HCT116 (cell line): ENCODE measurements around the gene EGFLAM. TPM values are rescaled to one million over a fixed set of nuclear protein-coding genes. Genes with fewer than 3 reads are reported as not detected.

Experiments used
- ATAC-seq: fragments of 200-7000 bp; cut with Tn5 transposase; 2 replicates; pipeline ENCODE4 v1.9.1; 2020; ENCODE audit warnings: mild to moderate bottlenecking, moderate library complexity
- BruUV-seq: library from RNA; stranded (reverse); fragments of 400-500 nt; replicated peaks from 2 replicates; lab custom pipeline; 2021; lab: Mats Ljungman, UMichigan
- CTCF ChIA-PET: fragments of 300-600 bp; sonication (Branson Sonifier 250); formaldehyde crosslinking; loops from one replicate; lab custom pipeline; 2021; ENCODE audit warnings: antibody characterized with exemption; lab: Charles Lee
- POLR2A ChIA-PET: fragments of 300-600, 350-600 bp; sonication (Branson Sonifier 250); formaldehyde crosslinking; loops from one replicate; lab custom pipeline; 2021; ENCODE audit warnings: antibody characterized with exemption; lab: Charles Lee
- RAD21 ChIA-PET, 2 experiments: fragments of 300-600 bp; sonication (Branson Sonifier 250); formaldehyde crosslinking; loops; one replicate each; lab custom pipeline; 2023; ENCODE audit warnings: low total read pairs in 2 of 2; ENCODE audit not compliant: uncharacterized antibody in 2 of 2, unreplicated experiment in 2 of 2, low non-redundant PET in 1 of 2; lab: Charles Lee
- DNase-seq: peaks from one replicate; pipeline ENCODE4 v3.0.0-alpha.2; 2010; ENCODE audit warnings: low read depth, low spot score
- H2AFZ ChIP-seq: fragments of 200-600 bp; shearing (Covaris generic), sonication (generic); 2 replicates; pipeline ENCODE4 v1.6.1; 2017; ENCODE audit warnings: low read depth, mixed run types, mixed read lengths, antibody characterized with exemption, low read length; ENCODE audit not compliant: poor library complexity, severe bottlenecking
- H3K27ac ChIP-seq: 2 replicates; pipeline ENCODE4 v1.5.1; 2012; ENCODE audit warnings: low read depth, low read length
- H3K27me3 ChIP-seq: fragments of 200-600 bp; sonication (generic); 2 replicates; pipeline ENCODE4 v1.6.1; 2016; ENCODE audit warnings: mixed run types, low read length, mixed read lengths; ENCODE audit not compliant: insufficient read depth
- H3K36me3 ChIP-seq, 2 experiments: fragments of 200-500 bp in 1 of 2; fragments of 200-600 bp in 1 of 2; sonication (Bioruptor generic) in 1 of 2; sonication (generic) in 1 of 2; 2 replicates each; pipeline versions ENCODE4 v1.5.1 to v1.6.1; 2014 to 2016; ENCODE audit warnings: low read length in 2 of 2, inconsistent platforms in 1 of 2, mixed read lengths in 1 of 2, mixed run types in 1 of 2; ENCODE audit not compliant: insufficient read depth in 2 of 2, control insufficient read depth in 1 of 2
- H3K4me1 ChIP-seq, 2 experiments: fragments of 200-600 bp in 1 of 2; sonication (generic) in 1 of 2; 2 replicates each; pipeline versions ENCODE4 v1.5.1 to v1.6.1; 2012 to 2017; ENCODE audit warnings: low read length in 2 of 2, inconsistent platforms in 1 of 2, mild to moderate bottlenecking in 1 of 2, mixed read lengths in 1 of 2, mixed run types in 1 of 2, moderate library complexity in 1 of 2; ENCODE audit not compliant: insufficient read depth in 2 of 2, control insufficient read depth in 1 of 2
- H3K4me2 ChIP-seq: fragments of 200-600 bp; sonication (generic); 2 replicates; pipeline ENCODE4 v1.6.1; 2017; ENCODE audit warnings: mixed run types, low read length, mixed read lengths
- H3K4me3 ChIP-seq, 2 experiments: fragments of 200-600 bp in 1 of 2; sonication (generic) in 1 of 2; replicated peaks in 1 of 2; 2 replicates each; pipeline ENCODE4 v1.5.1; 2011 to 2016; ENCODE audit warnings: low read length in 2 of 2, control low read depth in 1 of 2, low read depth in 1 of 2, mild to moderate bottlenecking in 1 of 2, mixed read lengths in 1 of 2, mixed run types in 1 of 2
- H3K79me2 ChIP-seq: fragments of 200-600 bp; sonication (generic); 2 replicates; pipeline ENCODE4 v1.6.1; 2017; ENCODE audit warnings: mild to moderate bottlenecking, mixed run types, low read length, moderate library complexity, mixed read lengths; ENCODE audit not compliant: insufficient read depth
- H3K9ac ChIP-seq: fragments of 200-600 bp; sonication (generic); 2 replicates; pipeline ENCODE4 v1.6.1; 2016; ENCODE audit warnings: low read length, mixed read lengths
- H3K9me2 ChIP-seq: fragments of 200-600 bp; sonication (generic), shearing (Covaris generic); 2 replicates; pipeline ENCODE4 v1.6.1; 2017; ENCODE audit warnings: mixed run types, mild to moderate bottlenecking, moderate library complexity; ENCODE audit not compliant: insufficient read depth
- H3K9me3 ChIP-seq, 2 experiments: fragments of 200-500 bp in 1 of 2; fragments of 200-600 bp in 1 of 2; sonication (Bioruptor generic) in 1 of 2; sonication (generic) in 1 of 2; 2 replicates each; pipeline ENCODE4 v1.6.1; 2014 to 2017; ENCODE audit warnings: low read length in 2 of 2, mixed read lengths in 2 of 2, inconsistent platforms in 1 of 2, low read depth in 1 of 2, mild to moderate bottlenecking in 1 of 2, mixed run types in 1 of 2, moderate library complexity in 1 of 2; ENCODE audit not compliant: control insufficient read depth in 1 of 2, insufficient read depth in 1 of 2
- H4K20me1 ChIP-seq: fragments of 200-600 bp; sonication (generic), shearing (Covaris generic); 2 replicates; pipeline ENCODE4 v1.6.1; 2017; ENCODE audit warnings: mixed run types, mild to moderate bottlenecking, moderate library complexity; ENCODE audit not compliant: insufficient read depth
- CEBPB ChIP-seq: IDR thresholded peaks from 2 replicates; pipeline ENCODE4 v1.6.1; 2012; ENCODE audit warnings: low read depth
- EGR1 ChIP-seq: IDR thresholded peaks from 2 replicates; pipeline ENCODE4 v1.6.1; 2012; ENCODE audit warnings: low read depth
- ELF1 ChIP-seq: IDR thresholded peaks from 2 replicates; pipeline ENCODE4 v1.6.1; 2012; ENCODE audit warnings: low read depth, borderline replicate concordance
- EZH2 ChIP-seq: fragments of 200-600 bp; sonication (generic); IDR thresholded peaks from 2 replicates; pipeline ENCODE4 v1.6.1; 2017; ENCODE audit warnings: antibody characterized with exemption, mixed run types
- EZH2phosphoT487 ChIP-seq: fragments of 200-600 bp; IDR thresholded peaks from 2 replicates; pipeline ENCODE4 v1.6.1; 2018; ENCODE audit warnings: antibody characterized with exemption, borderline replicate concordance
- JUND ChIP-seq: IDR thresholded peaks from 2 replicates; pipeline ENCODE4 v1.6.1; 2012
- MAX ChIP-seq: IDR thresholded peaks from 2 replicates; pipeline ENCODE4 v1.6.1; 2012
- POLR2A ChIP-seq: IDR thresholded peaks from 2 replicates; pipeline ENCODE4 v1.7.0; 2011; ENCODE audit warnings: borderline replicate concordance; ENCODE audit not compliant: insufficient read depth, insufficient read length; ENCODE audit errors: extremely low read depth
- POLR2AphosphoS5 ChIP-seq: IDR thresholded peaks from 2 replicates; pipeline ENCODE4 v1.6.1; 2011; ENCODE audit warnings: mild to moderate bottlenecking, low read depth, low read length, moderate library complexity
- REST ChIP-seq: IDR thresholded peaks from 2 replicates; pipeline ENCODE4 v1.6.1; 2012; ENCODE audit warnings: low read depth
- SIN3A ChIP-seq: IDR thresholded peaks from 2 replicates; pipeline ENCODE4 v1.6.1; 2012; ENCODE audit warnings: low read depth
- SRF ChIP-seq: IDR thresholded peaks from 2 replicates; pipeline ENCODE4 v1.6.1; 2012; ENCODE audit warnings: low read depth
- ZFX ChIP-seq: fragments of 450-650 bp; IDR thresholded peaks from 2 replicates; pipeline ENCODE4 v1.6.1; 2017
- intact Hi-C: fragments of 100-400 bp; cut with micrococcal nuclease; formaldehyde crosslinking; loops from 2 replicates; pipeline ENCODE4 v1.10.0; 2022
- total RNA-seq: library from RNA; stranded (reverse); gene quantifications from one replicate; pipeline ENCODE4 v1.2.1, GENCODE V29; 2021; ENCODE audit not compliant: unreplicated experiment
- TF ChIP-seq, protein P1 (sequence below): IDR thresholded peaks from 2 replicates; pipeline ENCODE4 v1.6.1; 2011; ENCODE audit warnings: mild to moderate bottlenecking, low read length, moderate library complexity; ENCODE audit not compliant: insufficient replicate concordance; ENCODE audit errors: extremely low read depth
- TF ChIP-seq, protein P2 (sequence below): IDR thresholded peaks from 2 replicates; pipeline ENCODE4 v1.6.1; 2012
- TF ChIP-seq, protein P3 (sequence below), 3 experiments: fragments of 200-600 bp in 1 of 3; sonication (generic) in 1 of 3; IDR thresholded peaks in 2 of 3; conservative IDR thresholded peaks in 1 of 3; 2 replicates each; pipeline ENCODE4 v1.5.1; 2012 to 2017; ENCODE audit warnings: low read depth in 2 of 3, low read length in 2 of 3, antibody characterized with exemption in 1 of 3, borderline replicate concordance in 1 of 3, control low read depth in 1 of 3, mild to moderate bottlenecking in 1 of 3, mixed read lengths in 1 of 3, mixed run types in 1 of 3, moderate library complexity in 1 of 3; ENCODE audit not compliant: insufficient read depth in 1 of 3

The EGFLAM gene
- total RNA-seq, 1 experiment from 2014 or later: not detected

- H3K9me3 ChIP-seq: no peaks in the 10 kb centered on the region
- no peak overlapping the region for H3K4me2 ChIP-seq
- ATAC-seq (no peak), DNase-seq (no peak)
- no peak overlapping the region for H3K4me3 ChIP-seq
- H3K9ac ChIP-seq: no peak overlapping the region
- ChIA-PET POLR2A (no interaction called here), CTCF (no interaction called here), RAD21 (no interaction called here)
- intact Hi-C loops: no loop called here
- no peaks in the 10 kb centered on the region for H4K20me1 ChIP-seq
- H2AFZ ChIP-seq: no peak overlapping the region
- H3K9me2 ChIP-seq: no peaks in the 10 kb centered on the region
- no peaks in the 10 kb centered on the region for H3K27me3 ChIP-seq
- no peaks in the 10 kb centered on the region for H3K4me1 ChIP-seq
- no peaks in the 10 kb centered on the region for H3K36me3 ChIP-seq
- H3K27ac ChIP-seq: no peak overlapping the region
- no TSS peak for BruUV-seq
- H3K79me2 ChIP-seq: no peaks in the 10 kb centered on the region
- TF ChIP-seq ELF1: no peak
- TF ChIP-seq, protein P1, sequence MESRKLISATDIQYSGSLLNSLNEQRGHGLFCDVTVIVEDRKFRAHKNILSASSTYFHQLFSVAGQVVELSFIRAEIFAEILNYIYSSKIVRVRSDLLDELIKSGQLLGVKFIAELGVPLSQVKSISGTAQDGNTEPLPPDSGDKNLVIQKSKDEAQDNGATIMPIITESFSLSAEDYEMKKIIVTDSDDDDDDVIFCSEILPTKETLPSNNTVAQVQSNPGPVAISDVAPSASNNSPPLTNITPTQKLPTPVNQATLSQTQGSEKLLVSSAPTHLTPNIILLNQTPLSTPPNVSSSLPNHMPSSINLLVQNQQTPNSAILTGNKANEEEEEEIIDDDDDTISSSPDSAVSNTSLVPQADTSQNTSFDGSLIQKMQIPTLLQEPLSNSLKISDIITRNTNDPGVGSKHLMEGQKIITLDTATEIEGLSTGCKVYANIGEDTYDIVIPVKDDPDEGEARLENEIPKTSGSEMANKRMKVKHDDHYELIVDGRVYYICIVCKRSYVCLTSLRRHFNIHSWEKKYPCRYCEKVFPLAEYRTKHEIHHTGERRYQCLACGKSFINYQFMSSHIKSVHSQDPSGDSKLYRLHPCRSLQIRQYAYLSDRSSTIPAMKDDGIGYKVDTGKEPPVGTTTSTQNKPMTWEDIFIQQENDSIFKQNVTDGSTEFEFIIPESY: no peak
- no peak for TF ChIP-seq EGR1
- TF ChIP-seq REST: no peak
- no peak for TF ChIP-seq SIN3A
- TF ChIP-seq POLR2A: no peak
- TF ChIP-seq, protein P2, sequence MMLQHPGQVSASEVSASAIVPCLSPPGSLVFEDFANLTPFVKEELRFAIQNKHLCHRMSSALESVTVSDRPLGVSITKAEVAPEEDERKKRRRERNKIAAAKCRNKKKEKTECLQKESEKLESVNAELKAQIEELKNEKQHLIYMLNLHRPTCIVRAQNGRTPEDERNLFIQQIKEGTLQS: no peak
- TF ChIP-seq CEBPB: no peak
- TF ChIP-seq JUND: no peak
- no peak for TF ChIP-seq MAX
- TF ChIP-seq SRF: no peak
- no peak for TF ChIP-seq EZH2
- TF ChIP-seq, protein P3, sequence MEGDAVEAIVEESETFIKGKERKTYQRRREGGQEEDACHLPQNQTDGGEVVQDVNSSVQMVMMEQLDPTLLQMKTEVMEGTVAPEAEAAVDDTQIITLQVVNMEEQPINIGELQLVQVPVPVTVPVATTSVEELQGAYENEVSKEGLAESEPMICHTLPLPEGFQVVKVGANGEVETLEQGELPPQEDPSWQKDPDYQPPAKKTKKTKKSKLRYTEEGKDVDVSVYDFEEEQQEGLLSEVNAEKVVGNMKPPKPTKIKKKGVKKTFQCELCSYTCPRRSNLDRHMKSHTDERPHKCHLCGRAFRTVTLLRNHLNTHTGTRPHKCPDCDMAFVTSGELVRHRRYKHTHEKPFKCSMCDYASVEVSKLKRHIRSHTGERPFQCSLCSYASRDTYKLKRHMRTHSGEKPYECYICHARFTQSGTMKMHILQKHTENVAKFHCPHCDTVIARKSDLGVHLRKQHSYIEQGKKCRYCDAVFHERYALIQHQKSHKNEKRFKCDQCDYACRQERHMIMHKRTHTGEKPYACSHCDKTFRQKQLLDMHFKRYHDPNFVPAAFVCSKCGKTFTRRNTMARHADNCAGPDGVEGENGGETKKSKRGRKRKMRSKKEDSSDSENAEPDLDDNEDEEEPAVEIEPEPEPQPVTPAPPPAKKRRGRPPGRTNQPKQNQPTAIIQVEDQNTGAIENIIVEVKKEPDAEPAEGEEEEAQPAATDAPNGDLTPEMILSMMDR (IDR thresholded peaks at IDR 0.05 in 2 of 3, conservative IDR thresholded peaks at IDR 0.05 in 1 of 3; ENCODE audit: borderline replicate concordance in 1 of 3, insufficient read depth in 1 of 3, low read depth in 2 of 3, low read length in 2 of 3): no peak
- no peak for TF ChIP-seq POLR2AphosphoS5
- TF ChIP-seq ZFX: no peak
- TF ChIP-seq EZH2phosphoT487: no peak
Measured at GRCh38 chr5:38455796-38456330, 197.5 kb downstream of the EGFLAM start.
